Activated gamma-delta T cell treated with Interleukin-2 at 50 U/mL for 16 hours (primary cell): ENCODE results near the gene SDHAF4.
"Not testable (repeated sequence)": the region's sequence is repeated elsewhere in the genome, so short reads cannot be mapped to it uniquely, and the experiment has no call there.

Experiments
- DNase-seq: peaks from one replicate; pipeline ENCODE4 v3.0.0-alpha.2; 2020

The SDHAF4 gene

GRCh38 chr6:70566751-70567382 is at the start of gene SDHAF4:
SDHAF4 (plus strand) TSS chr6:70566930; CDS start chr6:70566941, 11 bp downstream.
- DNase-seq, result peak; percentile 95

GRCh38 chr6:70518723-70519122 is 48.0 kb upstream of the SDHAF4 start:
- no peak for DNase-seq

- DNase-seq, result no peak
Observed at GRCh38 chr6:70520575-70520974, 46.2 kb upstream of the SDHAF4 start.

- DNase-seq, result no peak
Observed at GRCh38 chr6:70524721-70525286, 41.9 kb upstream of the SDHAF4 start.

- DNase-seq, result no peak
Observed at GRCh38 chr6:70527071-70527737, 39.5 kb upstream of the SDHAF4 start.

GRCh38 chr6:70530023-70530422 is 36.7 kb upstream of the SDHAF4 start:
- no peak for DNase-seq

- no peak for DNase-seq
Observed at GRCh38 chr6:70531133-70531532, 35.6 kb upstream of the SDHAF4 start.

- DNase-seq, result no peak
Observed at GRCh38 chr6:70537266-70537665, 29.5 kb upstream of the SDHAF4 start.

- DNase-seq, result no peak
Observed at GRCh38 chr6:70538376-70538775, 28.4 kb upstream of the SDHAF4 start.

GRCh38 chr6:70547313-70547712 is 19.4 kb upstream of the SDHAF4 start:
- DNase-seq, result no peak

- DNase-seq, result no peak
Observed at GRCh38 chr6:70547905-70548304, 18.8 kb upstream of the SDHAF4 start.

- no peak for DNase-seq
Observed at GRCh38 chr6:70549327-70549726, 17.4 kb upstream of the SDHAF4 start.

- no peak for DNase-seq
Observed at GRCh38 chr6:70551566-70551965, 15.2 kb upstream of the SDHAF4 start.

- not testable (repeated sequence) for DNase-seq
Observed at GRCh38 chr6:70552286-70552940, 14.3 kb upstream of the SDHAF4 start.

GRCh38 chr6:70552974-70553373 is 13.8 kb upstream of the SDHAF4 start:
- no peak for DNase-seq

- DNase-seq, result no peak
Observed at GRCh38 chr6:70557998-70558397, 8.7 kb upstream of the SDHAF4 start.

GRCh38 chr6:70562401-70562800 is 4.3 kb upstream of the SDHAF4 start:
- not testable (repeated sequence) for DNase-seq

GRCh38 chr6:70563530-70563929 is 3.2 kb upstream of the SDHAF4 start:
- DNase-seq, result no peak

GRCh38 chr6:70574643-70575042 is 7.9 kb downstream of the SDHAF4 start:
- no peak for DNase-seq

GRCh38 chr6:70575899-70576495 is 9.3 kb downstream of the SDHAF4 start:
- DNase-seq, result no peak

GRCh38 chr6:70586114-70586513 is 19.4 kb downstream of the SDHAF4 start:
- DNase-seq, result no peak

- DNase-seq, result no peak
Observed at GRCh38 chr6:70590400-70590799, 23.7 kb downstream of the SDHAF4 start.

GRCh38 chr6:70592391-70593117 is 25.8 kb downstream of the SDHAF4 start:
- DNase-seq, result no peak
